Esophagus muscularis mucosa (tissue), 4 donors: Measurements from ENCODE around the gene SERPINE2. TPM values are rescaled to one million over a fixed set of nuclear protein-coding genes. Genes with fewer than 3 reads are reported as not detected.
"Not testable (repeated sequence)": the region's sequence is repeated elsewhere in the genome, so short reads cannot be mapped to it uniquely, and the experiment has no call there.

Experiments used
- DNase-seq: peaks from one replicate; pipeline ENCODE4 v3.0.0-alpha.2; 2017; ENCODE audit errors: extremely low spot score
- H3K27ac ChIP-seq, 4 donors: fragments of 200-600 bp; sonication (generic); replicated peaks in 1 of 4; 1 replicate in 3 of 4; 2 replicates in 1 of 4; pipeline ENCODE4 v1.5.1; 2016 to 2019; ENCODE audit warnings: mild to moderate bottlenecking in 1 of 4
- H3K27me3 ChIP-seq, 4 donors: fragments of 200-600 bp; sonication (generic); one replicate each; pipeline versions ENCODE4 v1.5.1 to v1.6.0; 2016 to 2019
- H3K36me3 ChIP-seq, 4 donors: fragments of 200-600 bp; sonication (generic); one replicate each; pipeline ENCODE4 v1.5.1; 2016 to 2019
- H3K4me1 ChIP-seq, 4 donors: fragments of 200-600 bp; sonication (generic); one replicate each; pipeline ENCODE4 v1.5.1; 2016 to 2019
- H3K4me3 ChIP-seq, 4 donors: fragments of 200-600 bp; sonication (generic); 1 replicate in 2 of 4; 2 replicates in 2 of 4; pipeline ENCODE4 v1.5.1; 2016 to 2019; ENCODE audit warnings: mild to moderate bottlenecking in 4 of 4, moderate library complexity in 1 of 4
- H3K9me3 ChIP-seq, 4 donors: fragments of 200-600 bp; sonication (generic); 1 replicate in 3 of 4; 2 replicates in 1 of 4; pipeline ENCODE4 v1.5.1; 2016 to 2019
- CTCF ChIP-seq, 3 experiments: fragments of 200-600 bp in 2 of 3; fragments of 450-650 bp in 1 of 3; sonication (generic) in 2 of 3; IDR thresholded peaks; one replicate each; pipeline ENCODE4 v1.5.1; 2017 to 2019; ENCODE audit warnings: antibody characterized with exemption in 3 of 3, mild to moderate bottlenecking in 2 of 3, moderate library complexity in 1 of 3
- EP300 ChIP-seq: sonication (generic); formaldehyde crosslinking; IDR thresholded peaks from one replicate; pipeline ENCODE4 v1.6.1; 2017; ENCODE audit warnings: antibody characterized with exemption
- POLR2A ChIP-seq: fragments of 450-650 bp; IDR thresholded peaks from one replicate; pipeline ENCODE4 v1.6.1; 2017; ENCODE audit warnings: antibody characterized with exemption, moderate library complexity, mild to moderate bottlenecking, low read depth
- POLR2AphosphoS5 ChIP-seq, 2 donors: sonication (generic); formaldehyde crosslinking; IDR thresholded peaks; one replicate each; pipeline ENCODE4 v1.6.1; 2017; ENCODE audit warnings: antibody characterized with exemption in 2 of 2
- WGBS: methylation state at CpG from one replicate; pipeline ENCODE4 v1.1.5; 2018; 5-methylcytosine and 5-hydroxymethylcytosine counted together
- intact Hi-C: fragments of 100-400 bp; cut with DNase I; formaldehyde crosslinking; loops from one replicate; pipeline ENCODE4 v1.15.1; 2023
- total RNA-seq, 4 donors: library from RNA; depleted of rRNA; stranded (reverse); fragments of >200 nt; gene quantifications; one replicate each; pipeline versions ENCODE4 v1.1.0 to v1.2.1, GENCODE V29; 2016

SERPINE2 gene
- total RNA-seq, 4 donors from 2014 or later, result 20.4 to 126 (median 42.1) TPM

- H3K4me1 ChIP-seq, result peaks cover 0 to 22% (median 5%) of the 10 kb centered on the region in 4 donors
- no peaks in the 10 kb centered on the region for H3K36me3 ChIP-seq
- no peak for TF ChIP-seq EP300
- no peak for TF ChIP-seq CTCF (IDR thresholded peaks at IDR 0.05)
- TF ChIP-seq POLR2A, result no peak
- no peak for TF ChIP-seq POLR2AphosphoS5 (IDR thresholded peaks at IDR 0.05)
- H3K4me3 ChIP-seq, result no peak overlapping the region
- no peak overlapping the region for H3K27ac ChIP-seq
- H3K27me3 ChIP-seq, result no peaks in the 10 kb centered on the region
- intact Hi-C loops, result no loop called here
- no peak for DNase-seq
- WGBS, result 84% methylated on average over 12 of the region's 12 CpGs
- H3K9me3 ChIP-seq, result no peaks in the 10 kb centered on the region
Observed at GRCh38 chr2:224008702-224009261, 30.3 kb downstream of the SERPINE2 start.

GRCh38 chr2:224004105-224004695, 34.9 kb downstream of the SERPINE2 start:
- no peak overlapping the region for H3K4me3 ChIP-seq
- no peaks in the 10 kb centered on the region for H3K9me3 ChIP-seq
- DNase-seq, result no peak
- no peaks in the 10 kb centered on the region for H3K36me3 ChIP-seq
- intact Hi-C loops, result no loop called here
- H3K27me3 ChIP-seq, result no peaks in the 10 kb centered on the region
- TF ChIP-seq POLR2A (no peak), CTCF (IDR thresholded peaks at IDR 0.05) (no peak), POLR2AphosphoS5 (IDR thresholded peaks at IDR 0.05) (no peak), EP300 (no peak)
- 66% methylated on average over 16 of the region's 16 CpGs for WGBS
- no peak overlapping the region for H3K27ac ChIP-seq
- peaks cover 0 to 15% (median 5%) of the 10 kb centered on the region in 4 donors for H3K4me1 ChIP-seq

DNA sequence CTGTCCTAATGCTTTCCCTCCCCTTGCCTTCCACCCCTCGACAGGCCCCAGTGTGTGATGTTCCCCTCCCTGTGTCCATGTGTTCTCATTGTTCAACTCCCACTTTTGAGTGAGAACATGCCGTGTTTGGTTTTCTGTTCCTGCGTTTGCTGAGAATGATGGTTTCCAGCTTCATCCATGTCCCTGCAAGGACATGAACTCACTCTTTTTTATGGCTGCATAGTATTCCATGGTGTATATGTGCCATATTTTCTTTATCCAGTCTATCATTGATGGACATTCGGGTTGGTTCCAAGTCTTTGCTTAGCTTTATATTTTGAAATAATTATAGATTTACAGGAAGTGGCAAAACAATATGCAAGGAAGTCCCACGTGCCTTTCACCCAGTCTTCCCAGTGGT, 38.4 kb downstream of the SERPINE2 start:
- intact Hi-C loops, H3K27me3 ChIP-seq, H3K36me3 ChIP-seq, DNase-seq, H3K27ac ChIP-seq, H3K9me3 ChIP-seq, H3K4me1 ChIP-seq, H3K4me3 ChIP-seq: not testable (repeated sequence)
- WGBS, result 95% methylated on average over 5 of the region's 5 CpGs

DNA sequence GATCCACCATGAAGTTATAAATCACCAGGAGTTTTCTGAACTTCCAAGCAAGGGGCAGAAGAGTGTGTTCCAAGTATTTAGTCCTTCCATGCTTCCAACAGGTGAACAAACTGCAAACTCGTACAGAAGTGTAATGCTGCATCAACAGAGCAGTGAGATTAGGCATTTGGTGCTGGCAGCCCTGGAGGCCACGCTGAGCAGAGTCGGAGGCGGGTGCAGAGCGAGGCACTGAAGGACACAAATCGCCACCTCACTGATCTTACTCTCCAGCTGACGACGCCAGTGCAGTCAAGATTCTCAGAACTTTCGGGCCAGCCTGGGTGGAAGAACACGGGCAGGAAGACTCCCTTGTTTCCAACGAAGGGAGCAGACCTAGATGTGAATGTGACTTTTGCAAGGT, 39.2 kb downstream of the SERPINE2 start:
- Histone ChIP-seq H3K36me3 (no peaks in the 10 kb centered on the region), H3K4me1 (peaks cover 0 to 9% (median 5%) of the 10 kb centered on the region in 4 donors), H3K27me3 (no peaks in the 10 kb centered on the region), H3K27ac (no peak overlapping the region), H3K4me3 (no peak overlapping the region), H3K9me3 (no peaks in the 10 kb centered on the region)
- intact Hi-C loops, result no loop called here
- 88% methylated on average over 11 of the region's 11 CpGs for WGBS
- no peak for TF ChIP-seq POLR2AphosphoS5 (IDR thresholded peaks at IDR 0.05)
- TF ChIP-seq CTCF (IDR thresholded peaks at IDR 0.05), result no peak
- DNase-seq, result no peak

DNA sequence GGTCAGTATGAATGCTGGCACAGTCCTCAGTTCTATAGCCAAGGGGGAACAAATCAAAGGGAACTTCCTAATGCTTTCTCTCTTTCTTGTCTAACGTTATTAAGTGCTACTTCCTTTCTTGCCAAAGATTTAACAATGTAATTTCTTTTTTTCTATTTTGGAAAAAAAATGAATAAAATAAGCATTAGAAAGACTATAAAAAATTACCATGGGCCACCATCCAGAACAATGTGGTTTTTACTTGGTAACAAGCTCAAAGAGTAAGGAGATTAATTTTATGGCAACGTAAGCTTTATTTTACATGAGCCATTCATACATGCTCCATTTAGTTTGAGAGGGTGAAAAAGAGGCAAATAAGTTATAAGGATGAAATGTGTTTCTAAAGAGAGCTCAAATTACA, 40.1 kb downstream of the SERPINE2 start:
- 56% methylated on average over 2 of the region's 2 CpGs for whole genome bisulfite sequencing

More for the DNA sequence above, 40.1 kb downstream of the SERPINE2 start:
- TF ChIP-seq EP300 (no peak), POLR2AphosphoS5 (IDR thresholded peaks at IDR 0.05) (no peak), CTCF (IDR thresholded peaks at IDR 0.05) (no peak), POLR2A (no peak)
- Histone ChIP-seq H3K4me3 (no peak overlapping the region), H3K4me1 (peaks cover 0 to 7% (median 5%) of the 10 kb centered on the region in 4 donors), H3K27ac (no peak overlapping the region), H3K27me3 (no peaks in the 10 kb centered on the region), H3K9me3 (no peaks in the 10 kb centered on the region), H3K36me3 (no peaks in the 10 kb centered on the region)
- intact Hi-C loops, result no loop called here
- no peak for DNase-seq
